Measurements from ENCODE around the gene OR1F1. TPM values are rescaled to one million over a fixed set of nuclear protein-coding genes. Genes with fewer than 3 reads are reported as not detected.
A peak's percentile ranks its signal among the peaks of the same experiment; 100 is the strongest.
"Not testable (repeated sequence)": the region's sequence is repeated elsewhere in the genome, so short reads cannot be mapped to it uniquely, and the experiment has no call there.

Gene OR1F1
- total RNA-seq, 1 donor from 2014 or later, result not detected

GRCh38 chr16:3166505-3166886 is 21.5 kb upstream of the OR1F1 start:
- Histone ChIP-seq H3K27me3 (ENCODE audit: control insufficient read depth, insufficient read depth, low read length) (no peaks in the 10 kb centered on the region), H3K36me3 (ENCODE audit: control insufficient read depth, insufficient read depth, low read length) (no peaks in the 10 kb centered on the region), H3K4me3 (ENCODE audit: low read depth, low read length) (no peak overlapping the region)
- FAIRE-seq, result no peak
- DNase-seq (ENCODE audit: low read depth), result no peak
- TF ChIP-seq CTCF (IDR thresholded peaks at IDR 0.05; ENCODE audit: insufficient read depth, low read length, severe bottlenecking), result no peak

GRCh38 chr16:3168729-3169128 is 19.3 kb upstream of the OR1F1 start:
- H3K27me3 ChIP-seq (ENCODE audit: control insufficient read depth, insufficient read depth, low read length); H3K4me3 ChIP-seq (ENCODE audit: low read depth, low read length); H3K36me3 ChIP-seq (ENCODE audit: control insufficient read depth, insufficient read depth, low read length); FAIRE-seq: not testable (repeated sequence)
- DNase-seq (ENCODE audit: low read depth), result peak; percentile 38

DNA sequence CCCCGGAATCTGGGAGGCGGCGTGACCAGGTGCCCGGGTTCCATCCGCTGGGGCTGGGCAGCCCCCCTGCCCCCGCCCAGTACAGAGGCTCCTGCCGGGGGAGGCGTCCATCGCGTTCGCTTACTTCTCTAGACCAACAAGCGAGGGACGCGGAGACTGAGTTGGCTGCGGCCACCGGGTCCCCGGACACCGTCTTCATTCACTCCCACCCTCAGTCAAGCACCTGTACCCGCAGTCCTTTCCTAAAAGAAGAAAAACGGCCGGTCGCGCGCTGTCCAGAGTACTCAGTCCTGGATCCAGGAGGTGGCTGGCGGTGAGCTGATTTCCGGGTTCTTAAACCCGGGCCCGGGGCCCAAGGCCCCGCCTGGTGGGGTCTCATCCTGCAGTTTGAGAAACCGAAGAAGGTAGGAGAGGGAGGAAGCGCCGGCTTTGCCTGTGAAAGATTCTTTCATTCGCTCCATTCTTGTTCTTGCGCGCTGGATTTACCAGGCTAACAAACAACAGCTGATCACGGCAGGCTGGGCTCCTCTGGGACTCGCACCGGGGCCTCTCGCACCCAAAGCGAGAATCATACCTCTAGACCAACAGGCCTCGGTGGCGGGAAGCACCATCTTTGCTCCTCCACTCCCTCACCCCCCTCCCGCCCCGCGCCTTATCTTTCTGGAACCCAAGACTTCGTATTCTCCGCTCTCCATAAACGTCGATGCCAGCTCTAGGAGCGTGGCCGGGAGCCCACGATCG is 17.4 kb upstream of the OR1F1 start:
- no peak for DNase-seq (ENCODE audit: low read depth)
- Histone ChIP-seq H3K4me3 (ENCODE audit: low read depth, low read length) (peak overlapping the region; percentile 16), H3K36me3 (ENCODE audit: control insufficient read depth, insufficient read depth, low read length) (no peaks in the 10 kb centered on the region), H3K27me3 (ENCODE audit: control insufficient read depth, insufficient read depth, low read length) (no peaks in the 10 kb centered on the region)
- no peak for FAIRE-seq
- no peak for TF ChIP-seq CTCF (IDR thresholded peaks at IDR 0.05; ENCODE audit: insufficient read depth, low read length, severe bottlenecking)

- no peak overlapping the region for H3K4me3 ChIP-seq (ENCODE audit: low read depth, low read length)
- no peak for TF ChIP-seq CTCF (IDR thresholded peaks at IDR 0.05; ENCODE audit: insufficient read depth, low read length, severe bottlenecking)
- peak; percentile 33 for DNase-seq (ENCODE audit: low read depth)
- FAIRE-seq, result no peak
- H3K27me3 ChIP-seq (ENCODE audit: control insufficient read depth, insufficient read depth, low read length), result no peaks in the 10 kb centered on the region
- no peaks in the 10 kb centered on the region for H3K36me3 ChIP-seq (ENCODE audit: control insufficient read depth, insufficient read depth, low read length)
Measured at GRCh38 chr16:3171181-3171854, 16.7 kb upstream of the OR1F1 start.

DNA sequence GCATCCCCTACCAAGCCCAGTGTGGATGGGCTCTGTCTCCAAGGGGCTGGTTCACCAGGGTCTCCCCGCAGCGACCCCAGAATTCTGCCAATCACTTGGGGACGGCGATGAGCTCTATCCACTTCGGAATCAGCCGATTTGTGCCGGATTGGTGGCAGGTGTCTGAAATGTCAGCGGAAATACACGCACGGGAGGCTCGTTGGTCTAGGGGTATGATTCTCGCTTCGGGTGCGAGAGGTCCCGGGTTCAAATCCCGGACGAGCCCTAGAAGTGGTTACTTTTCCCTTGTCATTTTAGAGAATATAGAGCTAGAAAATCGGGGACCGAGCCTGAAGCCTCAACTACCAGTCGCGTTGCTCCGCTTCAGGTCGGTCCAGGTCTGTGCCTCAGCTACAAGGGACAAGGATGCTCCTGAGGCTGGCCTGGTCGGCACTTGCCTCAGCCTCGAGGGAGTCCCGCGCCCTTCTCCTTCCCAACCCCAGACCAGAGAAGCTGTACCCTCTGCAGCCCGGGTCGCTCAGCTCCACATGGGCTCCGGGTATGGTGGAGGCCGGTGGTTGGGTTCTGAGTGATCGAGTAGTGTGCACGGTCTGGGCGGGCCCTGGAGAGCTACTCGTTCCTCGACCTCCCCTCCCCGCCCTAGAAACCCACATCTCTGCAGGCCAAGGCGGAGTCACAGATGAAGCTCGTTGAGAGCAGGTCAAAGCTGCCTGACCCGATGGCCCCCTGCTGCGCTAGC is 16.0 kb upstream of the OR1F1 start:
- Histone ChIP-seq H3K36me3 (ENCODE audit: control insufficient read depth, insufficient read depth, low read length) (no peaks in the 10 kb centered on the region), H3K4me3 (ENCODE audit: low read depth, low read length) (no peak overlapping the region), H3K27me3 (ENCODE audit: control insufficient read depth, insufficient read depth, low read length) (no peaks in the 10 kb centered on the region)
- DNase-seq (ENCODE audit: low read depth), result peak; percentile 69
- FAIRE-seq, result no peak
- no peak for TF ChIP-seq CTCF (IDR thresholded peaks at IDR 0.05; ENCODE audit: insufficient read depth, low read length, severe bottlenecking)
